GDM1 (cell line): ENCODE data around the gene FAIM2.

Experiments used
- DNase-seq: peaks from one replicate; lab custom pipeline; 2025; lab: John Stamatoyannopoulos, UW

Gene FAIM2

GRCh38 chr12:49939307-49939706, 35.6 kb upstream of the FAIM2 start:
- no peak for DNase-seq

GRCh38 chr12:49937639-49938300, 34.1 kb upstream of the FAIM2 start:
- no peak for DNase-seq

DNA sequence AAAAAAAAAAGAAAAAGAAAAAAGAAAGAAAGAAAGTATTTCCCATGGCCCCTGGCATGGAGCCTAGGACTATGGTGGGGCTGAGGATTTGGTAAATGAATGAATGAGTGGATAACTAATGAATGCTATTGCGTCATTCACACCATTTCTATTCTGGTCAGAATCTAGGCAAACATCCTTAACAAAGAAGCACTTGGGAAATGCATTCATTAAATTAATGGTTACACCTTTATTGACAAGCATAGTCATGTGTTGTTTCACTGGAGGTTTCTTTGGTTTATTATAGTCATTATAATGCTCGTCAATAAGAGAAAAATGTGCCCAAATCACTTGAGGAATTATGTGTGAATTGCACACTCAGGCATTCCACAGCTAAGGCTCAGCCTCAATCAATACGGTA, 33.2 kb upstream of the FAIM2 start:
- no peak for DNase-seq

- no peak for DNase-seq
Measured at GRCh38 chr12:49934505-49934904, 30.8 kb upstream of the FAIM2 start.

DNA sequence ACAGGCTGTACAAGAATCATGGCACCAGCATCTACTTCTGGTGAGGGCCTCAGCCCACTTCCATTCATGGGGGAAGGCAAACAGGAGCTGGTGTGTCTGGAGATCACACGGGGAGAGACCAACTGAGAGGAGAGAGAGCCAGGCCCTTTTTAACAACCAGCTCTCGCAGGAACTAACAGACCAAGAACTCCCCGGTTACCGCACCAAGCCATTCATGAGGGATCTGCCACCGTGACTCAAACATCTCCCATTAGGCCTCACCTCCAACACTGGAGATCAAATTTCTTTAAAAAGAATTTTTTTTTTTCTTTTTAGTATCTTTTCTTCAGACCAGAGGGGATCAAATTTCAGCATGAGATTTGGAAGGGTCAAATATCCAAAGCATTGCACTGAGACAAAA, 30.1 kb upstream of the FAIM2 start:
- DNase-seq = no peak

GRCh38 chr12:49932533-49933130, 28.9 kb upstream of the FAIM2 start:
- no peak for DNase-seq

- DNase-seq = no peak
Measured at GRCh38 chr12:49932023-49932422, 28.3 kb upstream of the FAIM2 start.

DNA sequence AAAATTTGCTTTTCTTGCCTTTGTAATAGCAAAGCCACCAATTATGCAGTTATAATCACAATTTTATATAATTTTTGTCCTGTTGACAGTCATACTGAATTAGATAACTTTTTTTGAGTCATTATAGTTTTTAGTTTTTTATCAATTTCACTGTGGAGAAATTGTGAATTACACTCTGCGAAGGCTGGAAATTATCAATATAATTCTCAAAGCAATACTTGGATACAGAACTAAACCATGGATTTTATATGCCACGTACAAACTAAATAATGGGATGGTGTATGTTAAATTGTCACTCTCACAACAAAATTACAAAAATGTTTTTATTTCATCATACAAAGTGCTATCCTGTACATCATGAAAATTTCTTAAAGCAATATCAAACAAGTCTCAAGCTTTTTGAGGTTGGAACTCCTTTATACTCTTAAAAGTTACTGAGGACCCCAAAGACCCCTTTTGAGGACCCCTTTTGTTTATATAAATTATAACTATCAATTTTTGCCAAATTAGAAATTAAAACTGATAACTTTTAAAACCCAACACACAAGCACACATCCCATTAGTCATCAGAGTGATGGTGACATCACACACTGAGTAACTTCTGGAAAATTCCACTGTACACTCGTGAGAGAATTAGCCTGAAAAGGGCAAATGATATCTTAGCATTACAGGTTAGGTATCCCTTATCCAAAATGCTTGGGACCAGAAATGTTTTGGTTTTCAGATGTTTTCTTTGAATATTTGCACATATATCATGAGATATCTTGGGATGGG, 27.0 kb upstream of the FAIM2 start:
- DNase-seq = no peak

DNA sequence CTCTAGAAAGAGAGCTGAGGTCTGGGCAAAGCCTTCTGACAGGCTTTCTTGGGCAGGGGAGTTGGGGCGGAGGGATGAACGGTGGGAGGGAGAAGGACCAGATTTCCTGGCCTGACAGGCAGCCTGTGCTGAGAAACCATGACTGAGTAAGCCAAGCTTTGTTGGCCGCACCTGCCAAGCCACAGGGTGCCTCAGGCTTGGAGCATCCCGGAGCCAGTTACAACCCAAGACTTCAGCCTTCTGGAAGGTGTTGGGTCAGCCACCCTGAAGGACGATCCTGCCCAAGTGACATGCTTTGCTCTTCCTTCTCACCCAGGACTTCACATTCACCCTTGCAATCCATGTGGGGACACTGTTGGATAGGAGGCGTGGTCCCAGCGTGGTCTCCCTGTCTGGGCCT, 25.9 kb upstream of the FAIM2 start:
- no peak for DNase-seq

- DNase-seq = no peak
Measured at GRCh38 chr12:49928471-49928870, 24.8 kb upstream of the FAIM2 start.

- DNase-seq = no peak
Measured at GRCh38 chr12:49925433-49926204, 21.9 kb upstream of the FAIM2 start.

- DNase-seq = no peak
Measured at GRCh38 chr12:49924628-49925246, 21.0 kb upstream of the FAIM2 start.

GRCh38 chr12:49923880-49924556, 20.3 kb upstream of the FAIM2 start:
- no peak for DNase-seq

DNA sequence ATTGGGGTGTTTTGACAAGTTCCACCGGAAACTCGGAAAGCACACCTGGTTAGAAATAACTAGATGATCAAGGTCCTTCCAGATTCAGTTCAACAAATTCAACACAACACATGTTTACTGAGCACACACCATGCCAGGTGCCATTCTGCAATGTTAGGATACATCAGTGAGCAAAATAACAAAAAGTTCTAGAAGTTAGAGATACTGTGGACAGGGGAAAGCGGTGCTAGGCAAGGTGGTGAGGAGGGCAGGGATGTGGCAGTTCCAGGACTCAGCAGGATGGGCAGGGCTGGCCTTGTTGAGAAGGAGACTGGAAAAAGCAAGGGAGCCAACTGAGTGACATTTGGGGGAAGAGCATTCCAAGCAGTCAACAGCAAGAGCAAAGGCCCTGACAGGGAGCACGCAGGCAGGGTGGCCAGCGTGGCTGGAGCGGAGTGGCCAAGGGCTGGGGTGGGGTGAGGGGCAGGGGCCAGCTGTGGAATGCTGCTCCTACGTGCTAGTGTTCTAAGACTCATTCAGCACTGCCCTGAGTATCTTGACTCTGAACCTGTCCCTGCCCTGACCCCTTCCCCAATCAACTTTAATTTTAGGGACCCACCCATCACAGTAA, 19.4 kb upstream of the FAIM2 start:
- DNase-seq = no peak

GRCh38 chr12:49922349-49923034, 18.8 kb upstream of the FAIM2 start:
- DNase-seq = no peak

DNA sequence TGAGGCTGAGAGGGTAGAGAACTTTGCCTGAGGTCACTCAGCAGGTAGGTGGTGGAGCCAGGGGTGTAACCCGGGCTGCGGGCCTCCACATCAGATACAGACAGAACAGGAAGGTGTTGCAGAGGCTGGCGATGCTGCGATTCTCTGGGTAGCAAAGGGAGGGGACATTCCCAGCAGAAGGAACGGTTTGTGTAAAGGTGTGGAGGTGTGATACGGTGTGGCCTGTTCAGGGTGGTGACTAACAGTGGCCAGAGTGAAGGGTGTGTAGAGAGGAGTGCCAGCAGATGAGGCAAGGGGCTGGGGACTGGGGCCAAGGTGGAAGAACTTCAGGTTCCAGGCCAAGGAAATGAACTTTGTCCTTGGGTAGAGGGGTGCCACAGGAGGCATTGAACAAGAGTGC, 18.2 kb upstream of the FAIM2 start:
- no peak for DNase-seq

DNA sequence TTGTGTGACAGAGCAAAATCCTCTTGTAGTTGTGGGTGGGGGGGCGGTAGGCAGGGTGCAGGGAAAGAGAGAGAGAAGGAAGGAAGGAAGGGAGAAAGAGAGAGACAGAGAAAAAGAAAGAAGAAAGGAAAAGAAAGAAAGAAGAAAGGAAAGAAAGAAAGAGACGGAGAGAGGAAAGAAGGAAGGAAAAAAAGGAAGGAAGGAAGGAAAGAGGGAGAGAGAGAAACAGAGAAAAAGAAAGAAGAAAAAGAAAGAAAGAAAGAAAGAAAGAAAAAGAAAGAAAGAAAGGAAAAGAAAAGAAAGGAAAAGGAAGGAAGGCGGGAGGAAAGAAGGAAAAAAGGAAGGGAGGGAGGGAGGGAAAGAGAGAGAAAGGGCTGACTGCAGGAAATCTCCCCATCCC, 17.6 kb upstream of the FAIM2 start:
- DNase-seq = no peak

- DNase-seq = no peak
Measured at GRCh38 chr12:49920915-49921286, 17.2 kb upstream of the FAIM2 start.

GRCh38 chr12:49920241-49920914, 16.7 kb upstream of the FAIM2 start:
- DNase-seq = no peak

- DNase-seq = no peak
Measured at GRCh38 chr12:49917788-49918173, 14.1 kb upstream of the FAIM2 start.
